T-helper 9 cell (primary cell): ENCODE measurements around the gene HOXD1.

Source experiments
- DNase-seq: peaks from one replicate; pipeline ENCODE4 v3.0.0-alpha.2; 2020

HOXD1 gene

GRCh38 chr2:176154576-176155252 lies 33.8 kb upstream of the HOXD1 start:
- DNase-seq, result no peak

- no peak for DNase-seq
Observed at GRCh38 chr2:176155356-176156044, 33.0 kb upstream of the HOXD1 start.

- no peak for DNase-seq
Observed at GRCh38 chr2:176156301-176156806, 32.1 kb upstream of the HOXD1 start.

GRCh38 chr2:176156807-176157498 lies 31.5 kb upstream of the HOXD1 start, which contains the start of gene HOXD3:
Gene HOXD3 (plus strand): TSS chr2:176157307. CDS start chr2:176169115, 11,808 bp downstream.
- DNase-seq, result no peak

- DNase-seq, result no peak
Observed at GRCh38 chr2:176157499-176158185, 30.8 kb upstream of the HOXD1 start.

GRCh38 chr2:176158186-176158591 lies 30.3 kb upstream of the HOXD1 start:
- no peak for DNase-seq

- no peak for DNase-seq
Observed at GRCh38 chr2:176158855-176159662, 29.4 kb upstream of the HOXD1 start.

GRCh38 chr2:176159663-176160250 lies 28.7 kb upstream of the HOXD1 start:
- DNase-seq, result no peak

- DNase-seq, result no peak
Observed at GRCh38 chr2:176160251-176160985, 28.1 kb upstream of the HOXD1 start.

GRCh38 chr2:176160986-176161824 lies 27.3 kb upstream of the HOXD1 start:
- no peak for DNase-seq

- no peak for DNase-seq
Observed at GRCh38 chr2:176161825-176162626, 26.4 kb upstream of the HOXD1 start.

- DNase-seq, result no peak
Observed at GRCh38 chr2:176162911-176163671, 25.4 kb upstream of the HOXD1 start.

- DNase-seq, result no peak
Observed at GRCh38 chr2:176163672-176164056, 24.8 kb upstream of the HOXD1 start.

GRCh38 chr2:176164201-176164600 lies 24.3 kb upstream of the HOXD1 start:
- DNase-seq, result no peak

GRCh38 chr2:176164611-176165369 lies 23.7 kb upstream of the HOXD1 start:
- no peak for DNase-seq

GRCh38 chr2:176165370-176166050 lies 23.0 kb upstream of the HOXD1 start:
- DNase-seq, result no peak

GRCh38 chr2:176166272-176166671 lies 22.2 kb upstream of the HOXD1 start:
- DNase-seq, result no peak
